ENCODE data around the gene HAT1.

HAT1 gene

GRCh38 chr2:171939743-171940071, 17.4 kb downstream of the HAT1 start:
- no peak for TF ChIP-seq CTCF (IDR thresholded peaks at IDR 0.05)
- no peak for DNase-seq (ENCODE audit: low spot score)
- Histone ChIP-seq H3K27ac (no peak overlapping the region), H3K4me3 (no peak overlapping the region)

- no peak for DNase-seq (ENCODE audit: low spot score)
- Histone ChIP-seq H3K4me3 (no peak overlapping the region), H3K27ac (no peak overlapping the region)
- no peak for TF ChIP-seq CTCF (IDR thresholded peaks at IDR 0.05)
Measured at GRCh38 chr2:171941316-171941699, 19.0 kb downstream of the HAT1 start.

GRCh38 chr2:171943869-171944268, 21.6 kb downstream of the HAT1 start:
- Histone ChIP-seq H3K27ac (no peak overlapping the region), H3K4me3 (no peak overlapping the region)
- no peak for TF ChIP-seq CTCF (IDR thresholded peaks at IDR 0.05)
- DNase-seq (ENCODE audit: low spot score), result no peak

GRCh38 chr2:171952276-171952675, 30.0 kb downstream of the HAT1 start:
- Histone ChIP-seq H3K27ac (no peak overlapping the region), H3K4me3 (no peak overlapping the region)
- no peak for TF ChIP-seq CTCF (IDR thresholded peaks at IDR 0.05)
- no peak for DNase-seq (ENCODE audit: low spot score)

GRCh38 chr2:171952748-171953147, 30.5 kb downstream of the HAT1 start:
- H3K27ac ChIP-seq, result no peak overlapping the region
- no peak overlapping the region for H3K4me3 ChIP-seq
- TF ChIP-seq CTCF (IDR thresholded peaks at IDR 0.05), result no peak
- DNase-seq (ENCODE audit: low spot score), result no peak

GRCh38 chr2:171956135-171956825, 34.0 kb downstream of the HAT1 start:
- DNase-seq (ENCODE audit: low spot score), result no peak
- TF ChIP-seq CTCF (IDR thresholded peaks at IDR 0.05), result no peak
- H3K4me3 ChIP-seq, result no peak overlapping the region
- no peak overlapping the region for H3K27ac ChIP-seq

- TF ChIP-seq CTCF (IDR thresholded peaks at IDR 0.05), result no peak
- H3K27ac ChIP-seq, result no peak overlapping the region
Measured at GRCh38 chr2:171957061-171957460, 34.8 kb downstream of the HAT1 start.

More at GRCh38 chr2:171957061-171957460, 34.8 kb downstream of the HAT1 start:
- no peak overlapping the region for H3K4me3 ChIP-seq
- no peak for DNase-seq (ENCODE audit: low spot score)
